GM12875 (cell line): ENCODE data around the gene ADAM29.
"Not testable (repeated sequence)": the region's sequence is repeated elsewhere in the genome, so short reads cannot be mapped to it uniquely, and the experiment has no call there.

Experiments used
- H3K4me3 ChIP-seq: one replicate; pipeline ENCODE4 v1.5.1; 2011; ENCODE audit warnings: low read depth, low read length, control low read depth
- CTCF ChIP-seq: IDR thresholded peaks from 2 replicates; pipeline ENCODE4 v1.5.1; 2011; ENCODE audit warnings: low read depth, mild to moderate bottlenecking, control low read depth, inconsistent platforms, low read length, moderate library complexity, borderline replicate concordance; ENCODE audit not compliant: insufficient read depth

Gene ADAM29

GRCh38 chr4:174918058-174918457 is at the start of gene ADAM29:
TSS of gene ADAM29 (plus strand) at chr4:174918358. CDS start at chr4:174975526, 57,168 bp downstream.
- TF ChIP-seq CTCF: no peak
- H3K4me3 ChIP-seq: no peak within 1 kb of the TSS

- TF ChIP-seq CTCF: no peak
Observed at GRCh38 chr4:174869339-174869738, 48.8 kb upstream of the ADAM29 start.

GRCh38 chr4:174870311-174870710 is 47.8 kb upstream of the ADAM29 start:
- TF ChIP-seq CTCF: no peak
- no peak overlapping the region for H3K4me3 ChIP-seq

More at GRCh38 chr4:174869339-174869738, 48.8 kb upstream of the ADAM29 start:
- no peak overlapping the region for H3K4me3 ChIP-seq

- TF ChIP-seq CTCF: no peak
- H3K4me3 ChIP-seq: no peak overlapping the region
Observed at GRCh38 chr4:174871407-174871806, 46.8 kb upstream of the ADAM29 start.

GRCh38 chr4:174873146-174873545 is 45.0 kb upstream of the ADAM29 start:
- not testable (repeated sequence) for H3K4me3 ChIP-seq

GRCh38 chr4:174873931-174874330 is 44.2 kb upstream of the ADAM29 start:
- TF ChIP-seq CTCF: peak; percentile 21; the same call in 1 of the 2 replicates
- no peak overlapping the region for H3K4me3 ChIP-seq

- TF ChIP-seq CTCF: no peak
- no peak overlapping the region for H3K4me3 ChIP-seq
Observed at GRCh38 chr4:174874898-174875297, 43.3 kb upstream of the ADAM29 start.

- no peak overlapping the region for H3K4me3 ChIP-seq
- TF ChIP-seq CTCF: no peak
Observed at GRCh38 chr4:174880001-174880400, 38.2 kb upstream of the ADAM29 start.
